Ovary (tissue), 9 donors: ENCODE measurements around the gene FAM180B. TPM values are rescaled to one million over a fixed set of nuclear protein-coding genes. Genes with fewer than 3 reads are reported as not detected.
A peak's percentile ranks its signal among the peaks of the same experiment; 100 is the strongest.

Source experiments
- DNase-seq, 5 donors: peaks; one replicate each; pipeline ENCODE4 v3.0.0-alpha.2; 2019 to 2020
- H3K27ac ChIP-seq, 2 donors: fragments of 200-600 bp; one replicate each; pipeline versions ENCODE4 v1.5.1 to v1.8.0; 2019 to 2022
- H3K27me3 ChIP-seq: fragments of 200-600 bp; one replicate; pipeline ENCODE4 v1.8.0; 2022
- H3K36me3 ChIP-seq: fragments of 200-600 bp; sonication (generic); one replicate; pipeline ENCODE4 v1.5.1; 2019
- H3K4me1 ChIP-seq: one replicate; pipeline ENCODE4 v1.8.1; 2013; ENCODE audit warnings: mild to moderate bottlenecking, moderate library complexity; ENCODE audit not compliant: insufficient read depth
- H3K4me3 ChIP-seq: fragments of 200-600 bp; sonication (generic); one replicate; pipeline ENCODE4 v1.5.1; 2017
- H3K9me3 ChIP-seq, 2 donors: fragments of 200-600 bp in 1 of 2; sonication (generic) in 1 of 2; one replicate each; pipeline versions ENCODE4 v1.5.1 to v1.8.1; 2013 to 2019; ENCODE audit warnings: mild to moderate bottlenecking in 1 of 2, moderate library complexity in 1 of 2
- CTCF ChIP-seq, 3 donors: fragments of 450-650 bp in 2 of 3; fragments of 200-600 bp in 1 of 3; IDR thresholded peaks; one replicate each; pipeline versions ENCODE4 v1.5.1 to v1.8.0; 2016 to 2022; ENCODE audit warnings: antibody characterized with exemption in 3 of 3, mild to moderate bottlenecking in 1 of 3
- EP300 ChIP-seq: sonication (generic); formaldehyde crosslinking; IDR thresholded peaks from one replicate; pipeline ENCODE4 v1.6.1; 2017; ENCODE audit warnings: antibody characterized with exemption
- POLR2A ChIP-seq: fragments of 450-650 bp; IDR thresholded peaks from one replicate; pipeline ENCODE4 v1.6.1; 2017; ENCODE audit warnings: antibody characterized with exemption, mild to moderate bottlenecking, moderate library complexity
- WGBS, 3 donors: extraction: QIAGEN DNeasy Blood & Tissue Kit in 1 of 3; methylation state at CpG; one replicate each; pipeline versions ENCODE4 v1.1.5 to v1.1.7; 2013 to 2017; 5-methylcytosine and 5-hydroxymethylcytosine counted together
- intact Hi-C, 4 donors: fragments of 100-400 bp; cut with DNase I; formaldehyde crosslinking; loops; one replicate each; pipeline versions ENCODE4 v1.11.0 to v1.15.1; 2022 to 2023
- polyA plus RNA-seq, 2 donors: library from polyadenylated mRNA; stranded (reverse); fragments of 200-250 nt in 1 of 2; fragments of 350-450 nt in 1 of 2; fragmentation: Illumina TruSeq in 1 of 2; extraction: RNeasy Lipid Tissue Mini Kit (QIAGEN cat#74804) in 1 of 2; gene quantifications; one replicate each; pipeline ENCODE4 v1.2.3, GENCODE V29; 2013 to 2014
- total RNA-seq, 7 donors: library from RNA; depleted of rRNA in 2 of 7; stranded (reverse); fragments of >200 nt in 2 of 7; fragmentation: NEBNext Ultra II Directional in 3 of 7; extraction: Animal tissue kit (Norgen Biotek cat#: 25700) in 3 of 7; gene quantifications; one replicate each; pipeline versions ENCODE4 v1.1.0 to v1.2.4, GENCODE V29; 2016 to 2023
- donor health status: DM: no; HTN: no; CAD: no; lungs with moderate emphysema.
- donor health status: DM: no; HTN: no; CAD: no.
- donor health status: Bipolar disorder and iron deficiency.
- donor health status: DM: yes; HTN: yes; CAD: no.
- donor health status: DM: no; HTN: no; CAD: no.
- donor health status: DM: yes; HTN: yes; CAD: no.

The FAM180B gene
- total and polyA plus RNA-seq, 9 donors: 0.62 TPM; not detected in 8

GRCh38 chr11:47606731-47607130 is 20.3 kb downstream of the FAM180B start:
- intact Hi-C loops: no loop called here

GRCh38 chr11:47607380-47607779 is 20.9 kb downstream of the FAM180B start:
- peak in 3 of 5 donors; percentile 43 to 63 (median 53) for DNase-seq
- WGBS, 3 donors: 7 to 16% (median 14%) methylated on average over 7 of the region's 7 CpGs
- TF ChIP-seq POLR2A (no peak), EP300 (no peak), CTCF (IDR thresholded peaks at IDR 0.05) (no peak)
- Histone ChIP-seq H3K27me3 (no peaks in the 10 kb centered on the region), H3K4me1 (no peaks in the 10 kb centered on the region), H3K4me3 (no peak overlapping the region), H3K36me3 (no peaks in the 10 kb centered on the region), H3K9me3 (no peaks in the 10 kb centered on the region), H3K27ac (no peak overlapping the region)
- intact Hi-C loops: no loop called here

More at GRCh38 chr11:47606731-47607130, 20.3 kb downstream of the FAM180B start:
- H3K4me1 ChIP-seq: no peaks in the 10 kb centered on the region
- no peak overlapping the region for H3K27ac ChIP-seq
- no peaks in the 10 kb centered on the region for H3K27me3 ChIP-seq
- DNase-seq: no peak
- WGBS, 3 donors: 33 to 45% (median 35%) methylated on average over 5 of the region's 5 CpGs
- no peaks in the 10 kb centered on the region for H3K9me3 ChIP-seq
- TF ChIP-seq EP300 (no peak), POLR2A (no peak), CTCF (IDR thresholded peaks at IDR 0.05) (no peak)
- H3K4me3 ChIP-seq: no peak overlapping the region
- H3K36me3 ChIP-seq: no peaks in the 10 kb centered on the region

GRCh38 chr11:47609675-47610074 is 23.2 kb downstream of the FAM180B start:
- Histone ChIP-seq H3K27ac (no peak overlapping the region), H3K36me3 (no peaks in the 10 kb centered on the region), H3K4me1 (no peaks in the 10 kb centered on the region), H3K4me3 (no peak overlapping the region), H3K9me3 (no peaks in the 10 kb centered on the region), H3K27me3 (no peaks in the 10 kb centered on the region)
- 77 to 83% (median 80%) methylated on average over 3 of the region's 3 CpGs for WGBS, 3 donors
- no peak for DNase-seq
- intact Hi-C loops: loop anchor here in 3 of 4 donors (10.0 kb wide), 1 partner anchor 235 kb away; the partner anchor contains the start of gene SPI1 (in 3 of the 3)
- TF ChIP-seq POLR2A (no peak), CTCF (IDR thresholded peaks at IDR 0.05) (no peak), EP300 (no peak)

- intact Hi-C loops: loop anchor here in 3 of 4 donors (10.0 kb wide), 1 partner anchor 237 kb away; the partner anchor contains the start of gene SPI1 (in 3 of the 3)
- TF ChIP-seq POLR2A: no peak
- no peak for TF ChIP-seq EP300
- TF ChIP-seq CTCF (IDR thresholded peaks at IDR 0.05): no peak
- no peaks in the 10 kb centered on the region for H3K27me3 ChIP-seq
- no peak for DNase-seq
- H3K9me3 ChIP-seq: no peaks in the 10 kb centered on the region
- 82 to 84% (median 84%) methylated on average over 6 of the region's 6 CpGs for WGBS, 3 donors
- no peak overlapping the region for H3K4me3 ChIP-seq
- no peak overlapping the region for H3K27ac ChIP-seq
- H3K36me3 ChIP-seq: no peaks in the 10 kb centered on the region
- H3K4me1 ChIP-seq: no peaks in the 10 kb centered on the region
These were observed 24.9 kb downstream of the FAM180B start for GRCh38 chr11:47611348-47611794.
